Measurements from ENCODE around the gene CD6.

DNA sequence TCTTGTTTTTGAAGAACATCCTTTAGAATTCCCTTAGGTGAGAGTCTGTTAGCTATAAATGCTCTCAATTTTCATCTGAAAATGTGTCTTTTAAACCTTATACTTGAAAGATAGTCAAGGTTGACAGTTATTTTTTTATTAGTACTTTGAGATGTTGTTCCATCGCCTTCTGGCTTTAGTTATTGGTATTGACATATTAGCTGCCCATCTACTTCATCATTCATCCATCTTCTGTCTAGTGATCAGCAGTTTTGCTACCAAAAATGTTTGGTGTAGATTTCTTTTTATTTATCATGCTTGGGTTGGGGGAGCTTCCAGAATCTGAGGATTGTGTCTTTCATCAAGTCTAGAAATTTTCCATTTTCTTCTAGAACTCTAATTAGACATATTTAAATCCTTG, 3.3 kb upstream of the CD6 start:
- TF ChIP-seq, protein P1, sequence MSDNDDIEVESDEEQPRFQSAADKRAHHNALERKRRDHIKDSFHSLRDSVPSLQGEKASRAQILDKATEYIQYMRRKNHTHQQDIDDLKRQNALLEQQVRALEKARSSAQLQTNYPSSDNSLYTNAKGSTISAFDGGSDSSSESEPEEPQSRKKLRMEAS (IDR thresholded peaks at IDR 0.05) = no peak
- no peak for TF ChIP-seq RFX5 (IDR thresholded peaks at IDR 0.05)
